ENCODE data around the gene RELL2.

Gene RELL2

DNA sequence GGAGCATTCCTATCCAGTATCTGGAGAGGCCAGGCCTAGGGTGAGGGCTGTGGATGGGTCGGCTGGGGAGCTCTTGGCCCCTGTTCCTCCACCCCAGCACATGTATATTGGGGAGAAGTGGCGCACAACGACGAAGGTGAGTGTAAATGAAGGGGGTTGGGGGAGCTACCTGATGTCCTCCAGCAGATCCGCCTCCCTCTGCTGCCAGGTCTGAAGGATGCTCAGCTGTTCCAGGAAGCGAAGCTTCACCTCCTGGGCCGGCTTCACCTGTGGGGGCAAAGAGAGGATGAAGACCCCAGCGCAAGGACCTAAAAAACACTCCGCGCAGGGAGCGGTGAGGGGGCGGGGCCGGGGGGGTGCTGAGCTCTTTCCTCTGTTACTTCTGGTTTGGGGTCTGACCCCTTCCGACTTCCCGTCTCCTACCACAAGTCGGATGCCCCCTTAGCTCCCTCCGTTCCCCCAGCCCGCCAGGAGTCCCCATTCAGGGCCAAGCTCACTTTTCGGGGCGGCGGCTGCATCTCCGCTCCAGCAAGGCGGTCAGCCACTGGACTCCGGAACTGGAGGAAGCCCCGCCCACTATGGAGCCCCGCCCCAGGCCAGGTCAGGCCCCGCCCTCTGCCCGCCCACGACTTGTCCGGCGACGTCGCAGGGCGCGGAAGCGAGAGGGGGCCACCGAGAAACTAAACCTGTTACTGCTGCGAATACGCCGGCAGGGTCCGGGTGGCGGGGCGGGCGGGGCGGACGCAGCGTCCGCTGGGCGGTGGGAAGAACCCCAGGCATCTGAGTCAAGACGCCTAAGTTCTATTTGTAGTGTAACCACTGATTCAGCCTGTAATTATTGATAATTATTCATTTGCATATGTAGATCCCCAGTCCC is 14.3 kb downstream of the RELL2 start, which contains the start of gene FCHSD1:
Gene FCHSD1 (minus strand): TSS at position 568 of the 877 bp plus-strand sequence. CDS start 50 bp downstream, at position 518.
- H2AFZ ChIP-seq (ENCODE audit: low read length) = peak within 1 kb of the TSS; percentile 72
- peak within 1 kb of the TSS; percentile 91 for H3K4me2 ChIP-seq (ENCODE audit: low read length)
- peaks cover 15% of the 10 kb centered on the region for H3K4me1 ChIP-seq (ENCODE audit: insufficient read depth, low read length, severe bottlenecking)
- H3K9me2 ChIP-seq (ENCODE audit: low read depth, low read length) = no peaks in the 10 kb centered on the region
- no peaks in the 10 kb centered on the region for H3K9me3 ChIP-seq (ENCODE audit: low read length)
- peaks cover 7% of the 10 kb centered on the region; the same call in 1 of the 2 replicates for H3K36me3 ChIP-seq (ENCODE audit: insufficient read depth, low read length)
- TF ChIP-seq CTCF (IDR thresholded peaks at IDR 0.05; ENCODE audit: low read length) (no peak), EZH2 (IDR thresholded peaks at IDR 0.05; ENCODE audit: borderline replicate concordance, low read length) (no peak)
- H4K20me1 ChIP-seq (ENCODE audit: insufficient read depth, low read length) = no peaks in the 10 kb centered on the region
- H3K27me3 ChIP-seq (ENCODE audit: insufficient read depth, low read length) = no peaks in the 10 kb centered on the region; the same call in 1 of the 2 replicates
- no peaks in the 10 kb centered on the region for H3K79me2 ChIP-seq (ENCODE audit: insufficient read depth, low read length)
- H3F3A ChIP-seq (ENCODE audit: insufficient read depth, low read length) = no peaks in the 10 kb centered on the region
- peak within 1 kb of the TSS; percentile 92 for H3K4me3 ChIP-seq (ENCODE audit: low read depth, low read length, poor library complexity, severe bottlenecking)
- H3K27ac ChIP-seq (ENCODE audit: low read depth, low read length, poor library complexity, severe bottlenecking) = no peak within 1 kb of the TSS
- H3K9ac ChIP-seq (ENCODE audit: low read length) = peak within 1 kb of the TSS; percentile 65

DNA sequence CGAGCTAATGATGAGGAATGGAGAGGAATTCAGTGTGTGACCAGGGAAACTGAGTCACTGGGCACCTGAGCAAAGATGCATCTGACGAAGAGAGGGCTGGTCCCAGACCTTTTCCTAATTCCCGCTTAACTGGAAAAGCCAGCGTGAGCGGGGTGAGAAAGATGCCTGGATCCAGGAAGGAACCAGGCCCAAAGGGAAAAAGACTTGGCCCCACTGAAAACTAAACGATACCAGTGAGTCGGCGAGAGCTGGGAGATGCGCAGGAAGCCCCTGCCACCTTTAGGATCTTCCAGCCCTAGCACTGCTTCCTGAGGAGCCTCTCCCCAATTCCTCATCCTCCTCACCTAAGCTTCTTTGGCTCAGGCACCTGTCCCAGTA is 14.9 kb downstream of the RELL2 start:
- Histone ChIP-seq H3K9me3 (ENCODE audit: low read length) (no peaks in the 10 kb centered on the region), H3K4me2 (ENCODE audit: low read length) (peak overlapping the region; percentile 91), H3K4me1 (ENCODE audit: insufficient read depth, low read length, severe bottlenecking) (peaks cover 15% of the 10 kb centered on the region), H3K79me2 (ENCODE audit: insufficient read depth, low read length) (no peaks in the 10 kb centered on the region), H2AFZ (ENCODE audit: low read length) (peak overlapping the region; percentile 72), H3K27me3 (ENCODE audit: insufficient read depth, low read length) (peaks cover 3% of the 10 kb centered on the region), H3F3A (ENCODE audit: insufficient read depth, low read length) (no peaks in the 10 kb centered on the region), H4K20me1 (ENCODE audit: insufficient read depth, low read length) (no peaks in the 10 kb centered on the region), H3K9ac (ENCODE audit: low read length) (peak overlapping the region; percentile 65), H3K9me2 (ENCODE audit: low read depth, low read length) (no peaks in the 10 kb centered on the region), H3K36me3 (ENCODE audit: insufficient read depth, low read length) (peaks cover 7% of the 10 kb centered on the region; the same call in 1 of the 2 replicates), H3K27ac (ENCODE audit: low read depth, low read length, poor library complexity, severe bottlenecking) (no peak overlapping the region), H3K4me3 (ENCODE audit: low read depth, low read length, poor library complexity, severe bottlenecking) (peak overlapping the region; percentile 92)
- TF ChIP-seq EZH2 (IDR thresholded peaks at IDR 0.05; ENCODE audit: borderline replicate concordance, low read length) (no peak), CTCF (IDR thresholded peaks at IDR 0.05; ENCODE audit: low read length) (no peak)

DNA sequence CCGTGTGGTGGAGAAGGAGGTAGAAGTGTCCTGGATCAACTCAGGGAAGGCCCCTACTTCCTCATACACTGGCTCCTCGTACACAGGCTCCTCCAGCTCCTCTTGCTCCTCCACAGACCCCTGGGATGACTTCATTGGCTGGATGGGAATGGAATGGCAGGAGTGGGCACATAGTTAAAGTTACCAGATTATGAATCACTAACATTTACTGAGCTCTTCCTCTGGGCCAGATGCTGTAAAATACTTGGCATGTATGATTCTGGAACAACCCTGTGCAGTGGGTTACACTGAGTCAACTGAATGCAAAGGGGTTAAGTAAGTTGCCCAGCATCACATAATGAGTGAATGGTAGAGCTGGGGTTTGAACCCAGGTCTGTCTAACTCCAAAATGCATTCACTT is 17.5 kb downstream of the RELL2 start:
- Histone ChIP-seq H3K79me2 (ENCODE audit: insufficient read depth, low read length) (no peaks in the 10 kb centered on the region), H3K9me3 (ENCODE audit: low read length) (no peaks in the 10 kb centered on the region), H3K4me2 (ENCODE audit: low read length) (no peak overlapping the region), H4K20me1 (ENCODE audit: insufficient read depth, low read length) (no peaks in the 10 kb centered on the region), H3K36me3 (ENCODE audit: insufficient read depth, low read length) (no peaks in the 10 kb centered on the region), H3K9me2 (ENCODE audit: low read depth, low read length) (no peaks in the 10 kb centered on the region), H3K27ac (ENCODE audit: low read depth, low read length, poor library complexity, severe bottlenecking) (no peak overlapping the region), H3F3A (ENCODE audit: insufficient read depth, low read length) (no peaks in the 10 kb centered on the region), H3K4me1 (ENCODE audit: insufficient read depth, low read length, severe bottlenecking) (peaks cover 15% of the 10 kb centered on the region), H3K4me3 (ENCODE audit: low read depth, low read length, poor library complexity, severe bottlenecking) (no peak overlapping the region), H3K27me3 (ENCODE audit: insufficient read depth, low read length) (peaks cover 5% of the 10 kb centered on the region), H3K9ac (ENCODE audit: low read length) (no peak overlapping the region), H2AFZ (ENCODE audit: low read length) (no peak overlapping the region)
- no peak for TF ChIP-seq EZH2 (IDR thresholded peaks at IDR 0.05; ENCODE audit: borderline replicate concordance, low read length)

Measured in OCI-LY1 (cell line).